ENCODE measurements around the gene KIF21B.
A peak's percentile ranks its signal among the peaks of the same experiment; 100 is the strongest.

KIF21B gene

GRCh38 chr1:201019321-201019977 lies 4.1 kb downstream of the KIF21B start:
- peak; percentile 36 for DNase-seq

DNA sequence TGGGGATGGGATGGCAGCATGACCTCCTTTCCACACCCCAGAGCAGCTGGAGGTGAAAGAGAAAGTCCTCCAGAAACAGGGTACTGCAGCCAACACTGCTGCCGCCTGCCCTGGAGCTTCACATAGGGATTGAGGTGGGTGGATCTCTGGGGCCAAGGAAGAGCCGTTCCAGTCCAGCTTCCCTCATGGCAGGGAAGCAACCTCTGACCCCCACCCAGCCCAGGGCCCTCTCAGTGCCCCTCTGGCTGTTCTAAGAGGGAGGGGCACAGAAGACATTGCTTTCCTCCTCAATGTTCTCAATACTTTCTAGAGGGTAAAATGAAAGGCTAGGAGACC lies 5.7 kb downstream of the KIF21B start:
- no peak for DNase-seq

GRCh38 chr1:201016943-201017827 lies 6.3 kb downstream of the KIF21B start:
- DNase-seq = peak; percentile 94

GRCh38 chr1:201016211-201016651 lies 7.3 kb downstream of the KIF21B start:
- DNase-seq = peak; percentile 97

DNA sequence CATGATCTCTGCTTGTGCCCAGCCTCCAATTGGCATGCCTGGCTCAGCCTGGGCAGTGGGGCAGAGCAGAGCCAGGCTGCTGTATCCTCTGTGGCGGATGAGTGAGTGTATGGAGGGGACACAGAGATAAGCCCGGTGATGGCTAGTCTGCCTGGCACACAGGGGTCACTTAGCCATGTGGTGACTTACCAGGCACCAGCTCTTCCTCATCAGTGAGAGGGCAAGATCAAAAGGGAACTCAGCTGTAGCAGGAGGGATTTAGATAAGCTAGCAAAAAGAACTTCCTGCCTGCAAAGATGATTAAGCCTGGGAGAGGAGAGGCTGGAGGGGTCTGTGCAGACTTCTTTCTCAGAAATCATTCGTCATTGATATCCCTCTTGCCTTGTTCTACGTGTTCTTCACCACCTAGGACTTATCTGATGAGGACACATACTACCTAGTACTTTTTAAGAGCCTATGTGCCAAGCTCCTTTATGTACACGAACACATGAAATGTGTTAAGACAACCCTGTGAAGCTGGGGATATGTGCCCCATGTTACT lies 7.9 kb downstream of the KIF21B start:
- DNase-seq = peak; percentile 81

- DNase-seq = no peak
Observed at GRCh38 chr1:201014816-201015200, 8.7 kb downstream of the KIF21B start.

GRCh38 chr1:201013991-201014815 lies 9.3 kb downstream of the KIF21B start:
- peak; percentile 91 for DNase-seq

- DNase-seq = no peak
Observed at GRCh38 chr1:201013031-201013485, 10.5 kb downstream of the KIF21B start.

DNA sequence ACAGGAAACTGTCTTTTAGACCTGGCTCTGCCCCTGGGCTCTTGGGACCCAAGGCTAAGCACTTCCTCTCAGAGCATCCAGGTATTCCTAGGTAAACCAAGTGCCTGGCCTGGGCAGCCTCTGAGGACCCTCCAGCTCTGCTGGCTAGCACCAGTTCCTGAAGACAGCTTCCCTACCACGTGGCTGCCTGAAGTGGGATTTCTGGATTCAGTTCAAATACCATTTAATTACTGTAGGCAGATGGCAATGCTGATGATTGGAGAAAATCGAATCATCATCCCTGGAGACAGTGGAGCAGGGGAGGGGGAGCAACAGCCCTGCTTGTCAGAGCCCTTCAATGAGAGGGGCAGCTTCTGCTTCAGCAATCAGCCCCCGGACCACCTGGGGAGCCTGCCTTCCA lies 11.9 kb downstream of the KIF21B start:
- DNase-seq = peak; percentile 98

DNA sequence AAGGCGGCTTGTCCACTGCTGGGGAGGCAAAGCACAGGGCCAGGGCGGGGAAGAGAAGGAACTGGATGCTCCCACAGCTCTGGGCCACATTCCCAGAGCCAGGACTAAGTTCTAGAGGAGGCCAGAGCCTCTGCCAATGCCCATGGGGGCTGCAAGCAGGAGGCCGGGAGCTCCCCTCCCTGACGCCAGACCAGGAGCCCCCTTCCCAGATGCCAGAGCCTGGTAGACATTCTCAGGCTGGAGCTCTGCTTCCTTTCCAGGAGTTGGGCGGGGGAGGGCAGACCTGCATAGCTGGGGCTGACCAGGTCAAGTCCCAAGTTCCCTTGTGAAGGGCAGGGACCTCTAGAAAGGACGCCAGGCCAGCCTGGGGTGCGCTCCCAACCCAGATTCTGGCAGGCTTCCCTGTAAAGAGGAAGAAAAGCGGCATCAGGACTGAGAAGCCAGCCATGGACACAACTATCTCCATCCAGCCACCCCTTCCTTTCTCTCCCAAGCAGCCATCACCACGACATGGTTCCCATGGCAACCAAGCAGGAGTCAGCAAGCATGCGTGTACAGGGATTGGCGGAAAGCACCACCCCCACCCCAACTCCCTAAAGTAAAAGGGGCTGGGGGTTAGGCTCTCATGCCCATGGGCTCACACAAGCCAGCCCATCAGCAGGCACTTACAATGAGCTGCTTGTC lies 13.4 kb downstream of the KIF21B start:
- DNase-seq = peak; percentile 46

GRCh38 chr1:201008666-201009360 lies 14.7 kb downstream of the KIF21B start:
- no peak for DNase-seq

DNA sequence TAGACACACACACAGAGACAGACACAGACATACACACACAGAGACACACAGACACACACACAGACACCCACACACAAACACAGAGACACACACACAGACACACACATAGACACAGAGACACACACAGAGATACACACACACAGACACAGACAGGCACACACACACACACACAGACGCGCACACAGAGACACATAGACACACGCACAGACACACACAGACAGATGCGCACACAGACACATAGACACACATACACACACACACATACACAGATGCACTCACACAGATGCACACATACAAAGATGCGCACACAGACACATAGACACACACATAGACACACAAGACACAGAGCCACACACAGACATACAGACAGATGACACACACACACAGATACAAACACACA lies 16.0 kb downstream of the KIF21B start:
- no peak for DNase-seq

DNA sequence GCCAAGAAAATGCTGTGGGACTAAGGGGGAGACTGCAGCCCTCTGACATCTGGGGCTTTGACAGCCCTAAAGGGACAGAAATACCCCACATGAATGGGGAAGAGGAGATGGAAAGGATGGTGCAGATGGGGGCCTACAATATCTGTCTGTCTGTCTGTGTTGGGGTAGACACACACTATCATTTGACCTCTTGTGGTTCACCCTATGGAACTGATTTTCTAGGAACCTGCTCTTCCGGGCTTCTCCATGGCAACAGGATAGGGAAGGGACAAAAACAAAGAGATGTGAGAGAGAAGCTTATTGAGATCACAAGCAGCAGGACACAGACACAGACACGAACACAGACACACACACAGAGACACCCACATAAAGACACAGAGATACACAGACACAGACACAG lies 17.1 kb downstream of the KIF21B start:
- no peak for DNase-seq

- DNase-seq = no peak
Observed at GRCh38 chr1:201004732-201005131, 18.8 kb downstream of the KIF21B start.

GRCh38 chr1:201004154-201004553 lies 19.4 kb downstream of the KIF21B start:
- no peak for DNase-seq

- DNase-seq = no peak
Observed at GRCh38 chr1:201002510-201002909, 21.0 kb downstream of the KIF21B start.

GRCh38 chr1:201001962-201002361 lies 21.6 kb downstream of the KIF21B start:
- DNase-seq = no peak

DNA sequence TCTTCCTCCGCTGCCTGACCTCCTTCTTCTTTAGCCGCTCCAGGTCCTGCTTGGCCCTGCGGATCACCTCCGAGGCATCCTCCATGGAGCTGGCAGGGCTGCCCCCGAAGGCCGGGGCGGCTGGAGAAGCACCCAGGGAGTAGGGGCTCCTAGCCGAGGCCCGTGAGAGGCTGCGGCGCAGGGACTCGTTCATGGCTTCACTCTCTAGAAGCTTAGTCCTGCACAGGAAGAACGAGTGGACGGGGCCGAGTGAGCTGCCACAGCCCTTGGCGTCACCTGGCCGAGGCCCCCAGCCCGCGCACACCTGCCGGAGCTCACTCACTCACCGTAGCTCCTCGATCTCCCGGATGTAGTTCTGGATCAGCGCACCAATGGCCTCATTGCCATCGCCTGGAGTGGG lies 23.1 kb downstream of the KIF21B start:
- no peak for DNase-seq

GRCh38 chr1:200999667-201000066 lies 23.8 kb downstream of the KIF21B start:
- DNase-seq = no peak

DNA sequence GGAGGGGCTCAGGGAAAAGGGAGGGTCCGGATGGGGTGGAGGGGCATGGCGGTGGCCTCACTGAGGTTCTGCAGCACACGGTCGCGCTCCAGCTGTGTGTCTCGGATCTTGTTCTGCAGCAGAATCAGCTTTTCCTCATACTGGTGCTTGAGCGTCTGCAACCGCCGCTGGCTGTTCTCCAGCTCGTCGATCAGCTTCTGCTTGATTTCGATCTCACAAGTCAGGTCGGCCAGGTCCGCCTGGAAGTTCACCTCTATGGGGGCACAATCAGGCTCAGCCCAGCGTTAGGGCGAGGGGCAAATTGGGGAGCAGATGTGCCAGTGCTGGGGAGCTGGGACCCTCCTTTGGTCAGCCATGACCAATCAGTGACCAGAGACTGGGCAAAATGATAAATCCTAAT lies 25.2 kb downstream of the KIF21B start:
- DNase-seq = no peak

GRCh38 chr1:200992382-200993048 lies 31.0 kb downstream of the KIF21B start:
- DNase-seq = peak; percentile 87
